BE2C (cell line): ENCODE results near the gene PPM1H.

Experiments used
- DNase-seq: peaks from one replicate; pipeline ENCODE4 v3.0.0-alpha.2; 2020
- H3K27me3 ChIP-seq: fragments of 250-450 bp; sonication (Bioruptor Pico); 2 replicates; pipeline ENCODE4 v1.5.1; 2020; ENCODE audit warnings: mild to moderate bottlenecking
- H3K36me3 ChIP-seq: fragments of 250-450 bp; sonication (Bioruptor Pico); 2 replicates; pipeline ENCODE4 v1.5.1; 2020; ENCODE audit warnings: mild to moderate bottlenecking
- H3K4me1 ChIP-seq: fragments of 250-450 bp; sonication (Bioruptor Pico); 2 replicates; pipeline ENCODE4 v1.5.1; 2020
- H3K4me3 ChIP-seq: 2 replicates; pipeline ENCODE4 v1.5.1; 2011; ENCODE audit warnings: low read depth, low read length
- H3K9me3 ChIP-seq: fragments of 250-450 bp; sonication (Bioruptor Pico); 2 replicates; pipeline ENCODE4 v1.5.1; 2020
- TF ChIP-seq, protein P1 (sequence below): IDR thresholded peaks from 2 replicates; pipeline ENCODE4 v1.5.1; 2012; ENCODE audit warnings: mild to moderate bottlenecking, low read depth, low read length

The PPM1H gene

GRCh38 chr12:62805517-62805916 lies 129.4 kb downstream of the PPM1H start:
- Histone ChIP-seq H3K9me3 (no peaks in the 10 kb centered on the region), H3K4me1 (no peaks in the 10 kb centered on the region), H3K4me3 (no peak overlapping the region), H3K27me3 (no peaks in the 10 kb centered on the region), H3K36me3 (no peaks in the 10 kb centered on the region)
- TF ChIP-seq, protein P1, sequence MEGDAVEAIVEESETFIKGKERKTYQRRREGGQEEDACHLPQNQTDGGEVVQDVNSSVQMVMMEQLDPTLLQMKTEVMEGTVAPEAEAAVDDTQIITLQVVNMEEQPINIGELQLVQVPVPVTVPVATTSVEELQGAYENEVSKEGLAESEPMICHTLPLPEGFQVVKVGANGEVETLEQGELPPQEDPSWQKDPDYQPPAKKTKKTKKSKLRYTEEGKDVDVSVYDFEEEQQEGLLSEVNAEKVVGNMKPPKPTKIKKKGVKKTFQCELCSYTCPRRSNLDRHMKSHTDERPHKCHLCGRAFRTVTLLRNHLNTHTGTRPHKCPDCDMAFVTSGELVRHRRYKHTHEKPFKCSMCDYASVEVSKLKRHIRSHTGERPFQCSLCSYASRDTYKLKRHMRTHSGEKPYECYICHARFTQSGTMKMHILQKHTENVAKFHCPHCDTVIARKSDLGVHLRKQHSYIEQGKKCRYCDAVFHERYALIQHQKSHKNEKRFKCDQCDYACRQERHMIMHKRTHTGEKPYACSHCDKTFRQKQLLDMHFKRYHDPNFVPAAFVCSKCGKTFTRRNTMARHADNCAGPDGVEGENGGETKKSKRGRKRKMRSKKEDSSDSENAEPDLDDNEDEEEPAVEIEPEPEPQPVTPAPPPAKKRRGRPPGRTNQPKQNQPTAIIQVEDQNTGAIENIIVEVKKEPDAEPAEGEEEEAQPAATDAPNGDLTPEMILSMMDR, result no peak
- no peak for DNase-seq

DNA sequence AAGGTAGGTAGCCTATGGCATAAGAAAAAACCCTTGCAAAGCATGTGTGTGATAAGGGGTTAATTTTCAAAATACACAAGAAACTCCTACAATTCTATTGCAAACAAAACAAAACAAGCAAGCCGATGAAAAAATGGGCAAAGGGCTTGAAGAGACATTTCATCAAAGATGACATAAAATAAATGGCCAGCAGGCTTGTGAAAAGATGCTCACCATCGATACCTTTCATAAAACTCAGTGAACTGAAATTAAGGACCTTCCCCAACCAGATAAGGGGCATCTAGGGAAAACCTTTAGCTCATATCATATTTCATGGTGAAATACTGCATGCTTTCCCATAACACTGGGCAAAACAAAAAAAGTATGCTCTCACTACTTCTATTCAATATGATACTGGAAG lies 131.2 kb downstream of the PPM1H start:
- Histone ChIP-seq H3K4me1 (no peaks in the 10 kb centered on the region), H3K4me3 (no peak overlapping the region), H3K36me3 (no peaks in the 10 kb centered on the region), H3K27me3 (no peaks in the 10 kb centered on the region), H3K9me3 (no peaks in the 10 kb centered on the region)
- no peak for DNase-seq
- TF ChIP-seq, protein P1, result no peak

DNA sequence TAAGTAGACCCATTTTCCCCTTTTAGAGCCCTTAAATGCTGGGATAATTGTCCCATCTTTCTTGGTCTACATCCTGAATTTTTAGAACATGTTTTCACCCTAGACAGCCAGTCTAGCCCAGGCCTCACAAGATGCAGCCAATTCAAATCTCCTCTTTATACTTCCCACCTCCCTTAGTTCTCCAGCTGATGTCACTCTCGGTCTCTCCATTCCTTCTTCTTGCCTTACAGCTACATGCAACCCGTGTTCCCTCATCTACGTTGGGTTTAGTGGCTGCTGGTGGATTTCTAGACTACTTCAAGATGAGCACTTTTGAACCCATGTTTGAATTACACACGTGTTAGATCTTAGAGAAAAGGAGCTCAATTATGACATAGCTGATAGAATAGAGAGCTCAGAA lies 132.0 kb downstream of the PPM1H start:
- Histone ChIP-seq H3K27me3 (no peaks in the 10 kb centered on the region), H3K4me3 (no peak overlapping the region), H3K4me1 (no peaks in the 10 kb centered on the region), H3K9me3 (no peaks in the 10 kb centered on the region), H3K36me3 (no peaks in the 10 kb centered on the region)
- no peak for DNase-seq
- TF ChIP-seq, protein P1, result no peak

DNA sequence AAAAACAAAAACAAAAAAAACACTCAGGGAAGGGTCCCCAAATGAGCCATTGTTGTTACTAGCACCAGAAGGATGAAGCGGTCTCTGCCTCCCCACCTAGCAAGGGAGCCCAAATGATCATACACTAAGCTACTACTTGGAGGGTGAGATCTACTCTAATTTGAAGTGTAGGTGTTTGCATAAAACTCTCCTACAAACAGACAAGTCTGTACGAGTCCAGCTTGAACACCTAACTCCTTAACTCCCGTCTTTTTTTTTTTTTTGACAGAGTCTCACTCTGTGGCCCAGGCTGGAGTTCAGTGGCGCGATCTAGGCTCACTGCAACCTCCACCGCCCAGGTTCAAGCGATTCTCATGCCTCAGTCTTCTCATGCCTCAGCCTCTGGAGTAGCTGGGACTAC lies 132.6 kb downstream of the PPM1H start:
- Histone ChIP-seq H3K9me3 (no peaks in the 10 kb centered on the region), H3K27me3 (no peaks in the 10 kb centered on the region)
- TF ChIP-seq, protein P1, result no peak

GRCh38 chr12:62801796-62802195 lies 133.2 kb downstream of the PPM1H start:
- DNase-seq, result no peak
- Histone ChIP-seq H3K9me3 (no peaks in the 10 kb centered on the region), H3K4me1 (no peaks in the 10 kb centered on the region), H3K4me3 (no peak overlapping the region), H3K36me3 (no peaks in the 10 kb centered on the region), H3K27me3 (no peaks in the 10 kb centered on the region)
- TF ChIP-seq, protein P1, result no peak

More for the DNA sequence above, 132.6 kb downstream of the PPM1H start:
- H3K36me3 ChIP-seq, result no peaks in the 10 kb centered on the region
- no peak overlapping the region for H3K4me3 ChIP-seq
- no peaks in the 10 kb centered on the region for H3K4me1 ChIP-seq
- DNase-seq, result no peak

- TF ChIP-seq, protein P1, result no peak
- Histone ChIP-seq H3K27me3 (no peaks in the 10 kb centered on the region), H3K4me3 (no peak overlapping the region), H3K9me3 (no peaks in the 10 kb centered on the region), H3K4me1 (no peaks in the 10 kb centered on the region), H3K36me3 (no peaks in the 10 kb centered on the region)
- no peak for DNase-seq
Measured at GRCh38 chr12:62800707-62801400, 134.1 kb downstream of the PPM1H start.
